SK-N-SH (cell line): ENCODE results near the gene ABCC3. TPM values are rescaled to one million over a fixed set of nuclear protein-coding genes. Genes with fewer than 3 reads are reported as not detected.

Experiments used
- CTCF ChIA-PET: fragments of 300-600, 350-600 bp; formaldehyde crosslinking; extraction: SDS; loops from one replicate; lab custom pipeline; 2021; lab: Yijun Ruan, JAX
- POLR2A ChIA-PET: fragments of 350-600 bp; sonication (Branson Sonifier 250); formaldehyde crosslinking; extraction: SDS; loops from one replicate; lab custom pipeline; 2020; ENCODE audit warnings: antibody characterized with exemption, inconsistent platforms; lab: Yijun Ruan, JAX
- DNase-seq: peaks from one replicate; pipeline ENCODE4 v3.0.0; 2012
- H2AFZ ChIP-seq: fragments of 200-600 bp; sonication (generic); 2 replicates; pipeline ENCODE4 v1.8.1; 2016; ENCODE audit warnings: antibody characterized with exemption, mild to moderate bottlenecking, low read depth
- H3F3A ChIP-seq: fragments of 200-600 bp; sonication (generic); replicated peaks from 2 replicates; pipeline ENCODE3; 2016; ENCODE audit warnings: antibody characterized with exemption, mild to moderate bottlenecking; ENCODE audit not compliant: insufficient read depth
- H3K27ac ChIP-seq, 2 experiments: fragments of 200-500 bp in 1 of 2; fragments of 200-600 bp in 1 of 2; sonication (Bioruptor generic) in 1 of 2; sonication (generic), shearing (Covaris generic) in 1 of 2; 2 replicates each; pipeline versions ENCODE4 v1.5.1 to v1.6.1; 2014 to 2016; ENCODE audit warnings: low read depth in 2 of 2, inconsistent platforms in 1 of 2, low read length in 1 of 2, mild to moderate bottlenecking in 1 of 2, mixed read lengths in 1 of 2
- H3K27me3 ChIP-seq: fragments of 200-600 bp; sonication (generic), shearing (Covaris generic); 2 replicates; pipeline ENCODE4 v1.6.1; 2016; ENCODE audit warnings: mixed run types; ENCODE audit not compliant: insufficient read depth
- H3K36me3 ChIP-seq, 2 experiments: fragments of 200-500 bp in 1 of 2; fragments of 200-600 bp in 1 of 2; sonication (Bioruptor generic) in 1 of 2; sonication (generic) in 1 of 2; replicated peaks in 1 of 2; 2 replicates each; pipeline versions ENCODE3 to v1.5.1; 2014 to 2016; ENCODE audit warnings: low read length in 1 of 2, mild to moderate bottlenecking in 1 of 2; ENCODE audit not compliant: insufficient read depth in 2 of 2, control insufficient read depth in 1 of 2
- H3K4me1 ChIP-seq, 2 experiments: fragments of 200-500 bp in 1 of 2; fragments of 200-600 bp in 1 of 2; sonication (Bioruptor generic) in 1 of 2; sonication (generic), shearing (Covaris generic) in 1 of 2; 2 replicates each; pipeline versions ENCODE4 v1.5.1 to v1.6.1; 2014 to 2016; ENCODE audit warnings: low read depth in 1 of 2, low read length in 1 of 2, mixed run types in 1 of 2; ENCODE audit not compliant: insufficient read depth in 2 of 2, control insufficient read depth in 1 of 2
- H3K4me2 ChIP-seq: fragments of 200-600 bp; sonication (generic), shearing (Covaris generic); 2 replicates; pipeline ENCODE4 v1.6.1; 2017; ENCODE audit warnings: mixed run types
- H3K4me3 ChIP-seq, 2 experiments: fragments of 200-500 bp in 1 of 2; fragments of 200-600 bp in 1 of 2; sonication (Bioruptor generic) in 1 of 2; sonication (generic), shearing (Covaris generic) in 1 of 2; 2 replicates each; pipeline versions ENCODE4 v1.5.1 to v1.8.1; 2014 to 2016; ENCODE audit warnings: low read depth in 2 of 2, inconsistent platforms in 1 of 2, low read length in 1 of 2, mild to moderate bottlenecking in 1 of 2, mixed read lengths in 1 of 2, moderate library complexity in 1 of 2
- H3K79me2 ChIP-seq: fragments of 200-600 bp; sonication (generic); 2 replicates; pipeline ENCODE4 v1.8.1; 2017; ENCODE audit warnings: mild to moderate bottlenecking; ENCODE audit not compliant: insufficient read depth
- H3K9ac ChIP-seq: fragments of 200-600 bp; sonication (generic); 2 replicates; pipeline ENCODE4 v1.6.1; 2017; ENCODE audit warnings: mixed run types
- H3K9me2 ChIP-seq: fragments of 200-600 bp; sonication (generic); 2 replicates; pipeline ENCODE4 v1.6.1; 2017; ENCODE audit warnings: mixed run types
- H3K9me3 ChIP-seq: fragments of 200-600 bp; sonication (generic); 2 replicates; pipeline ENCODE4 v1.6.1; 2017; ENCODE audit warnings: mixed run types, mild to moderate bottlenecking, moderate library complexity
- H4K20me1 ChIP-seq: fragments of 200-600 bp; sonication (generic); 2 replicates; pipeline ENCODE4 v1.6.1; 2017; ENCODE audit warnings: mild to moderate bottlenecking, mixed run types; ENCODE audit not compliant: insufficient read depth
- EP300 ChIP-seq, 2 experiments: IDR thresholded peaks; 2 replicates each; pipeline versions ENCODE4 v1.4.0 to v1.6.1; 2012; ENCODE audit warnings: borderline replicate concordance in 1 of 2, low read depth in 1 of 2, low read length in 1 of 2
- EZH2phosphoT487 ChIP-seq: fragments of 200-600 bp; sonication (generic); IDR thresholded peaks from 2 replicates; pipeline ENCODE4 v1.6.1; 2017; ENCODE audit warnings: low read depth, mixed run types, mild to moderate bottlenecking, antibody characterized with exemption, moderate library complexity, borderline replicate concordance
- MEF2A ChIP-seq: IDR thresholded peaks from 2 replicates; pipeline ENCODE4 v1.4.0; 2012; ENCODE audit warnings: low read depth, borderline replicate concordance
- MXI1 ChIP-seq: IDR thresholded peaks from 2 replicates; pipeline ENCODE4 v1.6.1; 2012; ENCODE audit warnings: mild to moderate bottlenecking, low read depth, low read length, improper control_type of control experiment
- POLR2AphosphoS5 ChIP-seq: IDR thresholded peaks from 2 replicates; pipeline ENCODE4 v1.6.1; 2012; ENCODE audit warnings: low read depth, low read length
- RAD21 ChIP-seq: IDR thresholded peaks from 2 replicates; pipeline ENCODE4 v1.6.1; 2012; ENCODE audit warnings: mild to moderate bottlenecking, low read length
- RFX5 ChIP-seq: IDR thresholded peaks from 2 replicates; pipeline ENCODE4 v1.6.1; 2012; ENCODE audit warnings: mild to moderate bottlenecking, improper control_type of control experiment, low read length
- RXRA ChIP-seq: IDR thresholded peaks from 2 replicates; pipeline ENCODE4 v1.4.0; 2012; ENCODE audit warnings: low read depth, mild to moderate bottlenecking, borderline replicate concordance
- SIN3A ChIP-seq: IDR thresholded peaks from 2 replicates; pipeline ENCODE4 v1.6.1; 2012; ENCODE audit warnings: low read depth, mild to moderate bottlenecking, low read length, moderate library complexity, borderline replicate concordance
- TEAD4 ChIP-seq: IDR thresholded peaks from 2 replicates; pipeline ENCODE4 v1.4.0; 2012; ENCODE audit warnings: mild to moderate bottlenecking, borderline replicate concordance; ENCODE audit not compliant: insufficient read depth
- YY1 ChIP-seq: IDR thresholded peaks from 2 replicates; pipeline ENCODE4 v1.4.0; 2012; ENCODE audit warnings: low read depth, mild to moderate bottlenecking
- WGBS: methylation state at CpG from one replicate; pipeline ENCODE4 v1.1.6; 2017; ENCODE audit warnings: low lambda C conversion rate; 5-methylcytosine and 5-hydroxymethylcytosine counted together
- polyA plus RNA-seq, 3 experiments: library from polyadenylated mRNA; depleted of rRNA; stranded (reverse); fragments of >200 nt; gene quantifications; 2 replicates each; pipeline ENCODE4 v1.2.3, GENCODE V29; 2012
- TF ChIP-seq, protein P1 (sequence below): fragments of 150-350 bp; IDR thresholded peaks from 2 replicates; pipeline ENCODE4 v1.6.1; 2016; ENCODE audit warnings: mild to moderate bottlenecking, low read depth, low read length
- TF ChIP-seq, protein P2 (sequence below): IDR thresholded peaks from 2 replicates; pipeline ENCODE4 v1.4.0; 2012; ENCODE audit warnings: low read depth
- TF ChIP-seq, protein P3 (sequence below): IDR thresholded peaks from 2 replicates; pipeline ENCODE4 v1.4.0; 2012; ENCODE audit warnings: low read depth, borderline replicate concordance
- TF ChIP-seq, protein P4 (sequence below): fragments of 150-350 bp; IDR thresholded peaks from 2 replicates; pipeline ENCODE4 v1.6.1; 2017; ENCODE audit warnings: antibody characterized with exemption, low read length, low read depth, borderline replicate concordance

ABCC3 gene
- polyA plus RNA-seq, 1 of the 3 experiments (the other 2 are of a cell fraction): 185 TPM

DNA sequence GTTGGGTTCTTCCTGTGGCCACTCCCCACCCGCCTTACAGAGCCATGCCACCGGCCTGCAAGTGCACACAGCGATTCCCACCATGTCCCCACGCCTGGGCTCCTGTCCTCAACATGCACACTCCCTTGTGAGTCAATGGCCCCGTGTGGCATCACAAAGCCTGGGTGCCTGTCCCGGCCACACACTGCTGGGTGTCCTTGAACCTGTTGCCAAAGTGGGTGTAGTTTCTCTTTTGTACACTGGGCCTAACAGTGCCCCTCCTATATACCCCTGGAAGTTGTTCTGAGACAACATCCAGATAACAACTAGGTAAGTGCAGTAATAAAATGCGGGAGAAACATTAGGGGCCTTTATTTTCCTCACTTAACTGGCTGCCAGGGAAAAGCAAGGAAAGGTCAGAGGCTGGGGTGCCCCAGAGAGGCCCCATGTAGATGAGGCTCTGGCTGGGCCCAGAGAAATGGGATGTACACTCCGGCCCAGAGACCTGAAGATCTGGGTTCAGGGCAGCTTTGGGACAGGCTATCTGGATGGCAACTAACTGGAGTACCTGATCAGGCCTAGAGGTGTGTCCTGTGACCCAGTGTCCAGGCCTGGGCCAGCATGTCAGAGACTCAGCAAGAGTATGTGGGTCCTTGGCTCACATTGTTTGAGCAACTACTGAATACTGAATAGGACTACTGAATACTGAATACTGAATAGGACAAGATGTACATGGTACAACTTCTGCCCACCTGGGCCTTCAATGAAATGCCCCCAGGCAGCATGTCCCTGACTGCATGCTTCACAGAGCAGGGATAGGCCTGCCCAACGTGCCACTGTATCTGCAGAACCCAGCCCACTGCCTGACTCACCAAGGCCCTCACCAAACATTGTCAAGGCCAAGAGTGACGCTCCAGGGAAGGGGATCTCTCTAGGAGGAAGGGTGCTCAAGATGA lies 8.3 kb downstream of the ABCC3 start:
- Histone ChIP-seq H3K9ac (no peak overlapping the region), H3K4me2 (no peak overlapping the region), H3K4me3 (no peak overlapping the region), H3K27me3 (no peaks in the 10 kb centered on the region), H3K4me1 (peaks cover 27 to 38% of the 10 kb centered on the region in 2 experiments; a peak in 3 of 4 replicates), H3F3A (peaks cover 21% of the 10 kb centered on the region), H3K27ac (no peak overlapping the region), H3K9me2 (no peaks in the 10 kb centered on the region), H2AFZ (no peak overlapping the region), H3K36me3 (peaks cover 0 to 8% of the 10 kb centered on the region in 2 experiments), H3K9me3 (no peaks in the 10 kb centered on the region), H4K20me1 (no peaks in the 10 kb centered on the region; the same call in 1 of the 2 replicates), H3K79me2 (peaks cover 70% of the 10 kb centered on the region)
- POLR2A ChIA-PET: no interaction called here
- DNase-seq: no peak
- 86% methylated on average over 10 of the region's 10 CpGs for WGBS
- TF ChIP-seq, protein P1, sequence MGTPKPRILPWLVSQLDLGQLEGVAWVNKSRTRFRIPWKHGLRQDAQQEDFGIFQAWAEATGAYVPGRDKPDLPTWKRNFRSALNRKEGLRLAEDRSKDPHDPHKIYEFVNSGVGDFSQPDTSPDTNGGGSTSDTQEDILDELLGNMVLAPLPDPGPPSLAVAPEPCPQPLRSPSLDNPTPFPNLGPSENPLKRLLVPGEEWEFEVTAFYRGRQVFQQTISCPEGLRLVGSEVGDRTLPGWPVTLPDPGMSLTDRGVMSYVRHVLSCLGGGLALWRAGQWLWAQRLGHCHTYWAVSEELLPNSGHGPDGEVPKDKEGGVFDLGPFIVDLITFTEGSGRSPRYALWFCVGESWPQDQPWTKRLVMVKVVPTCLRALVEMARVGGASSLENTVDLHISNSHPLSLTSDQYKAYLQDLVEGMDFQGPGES: no peak
- TF ChIP-seq RFX5 (no peak), SIN3A (no peak), YY1 (no peak), POLR2AphosphoS5 (no peak)
- TF ChIP-seq, protein P2, sequence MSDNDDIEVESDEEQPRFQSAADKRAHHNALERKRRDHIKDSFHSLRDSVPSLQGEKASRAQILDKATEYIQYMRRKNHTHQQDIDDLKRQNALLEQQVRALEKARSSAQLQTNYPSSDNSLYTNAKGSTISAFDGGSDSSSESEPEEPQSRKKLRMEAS: no peak
- TF ChIP-seq, protein P3, sequence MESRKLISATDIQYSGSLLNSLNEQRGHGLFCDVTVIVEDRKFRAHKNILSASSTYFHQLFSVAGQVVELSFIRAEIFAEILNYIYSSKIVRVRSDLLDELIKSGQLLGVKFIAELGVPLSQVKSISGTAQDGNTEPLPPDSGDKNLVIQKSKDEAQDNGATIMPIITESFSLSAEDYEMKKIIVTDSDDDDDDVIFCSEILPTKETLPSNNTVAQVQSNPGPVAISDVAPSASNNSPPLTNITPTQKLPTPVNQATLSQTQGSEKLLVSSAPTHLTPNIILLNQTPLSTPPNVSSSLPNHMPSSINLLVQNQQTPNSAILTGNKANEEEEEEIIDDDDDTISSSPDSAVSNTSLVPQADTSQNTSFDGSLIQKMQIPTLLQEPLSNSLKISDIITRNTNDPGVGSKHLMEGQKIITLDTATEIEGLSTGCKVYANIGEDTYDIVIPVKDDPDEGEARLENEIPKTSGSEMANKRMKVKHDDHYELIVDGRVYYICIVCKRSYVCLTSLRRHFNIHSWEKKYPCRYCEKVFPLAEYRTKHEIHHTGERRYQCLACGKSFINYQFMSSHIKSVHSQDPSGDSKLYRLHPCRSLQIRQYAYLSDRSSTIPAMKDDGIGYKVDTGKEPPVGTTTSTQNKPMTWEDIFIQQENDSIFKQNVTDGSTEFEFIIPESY: no peak
- CTCF ChIA-PET: interaction anchor here (2.0 to 2.1 kb wide), 3 partner anchors 10 to 62 kb away, joined by 6 to 8 read pairs (median 7); no protein-coding TSS in a partner anchor

DNA sequence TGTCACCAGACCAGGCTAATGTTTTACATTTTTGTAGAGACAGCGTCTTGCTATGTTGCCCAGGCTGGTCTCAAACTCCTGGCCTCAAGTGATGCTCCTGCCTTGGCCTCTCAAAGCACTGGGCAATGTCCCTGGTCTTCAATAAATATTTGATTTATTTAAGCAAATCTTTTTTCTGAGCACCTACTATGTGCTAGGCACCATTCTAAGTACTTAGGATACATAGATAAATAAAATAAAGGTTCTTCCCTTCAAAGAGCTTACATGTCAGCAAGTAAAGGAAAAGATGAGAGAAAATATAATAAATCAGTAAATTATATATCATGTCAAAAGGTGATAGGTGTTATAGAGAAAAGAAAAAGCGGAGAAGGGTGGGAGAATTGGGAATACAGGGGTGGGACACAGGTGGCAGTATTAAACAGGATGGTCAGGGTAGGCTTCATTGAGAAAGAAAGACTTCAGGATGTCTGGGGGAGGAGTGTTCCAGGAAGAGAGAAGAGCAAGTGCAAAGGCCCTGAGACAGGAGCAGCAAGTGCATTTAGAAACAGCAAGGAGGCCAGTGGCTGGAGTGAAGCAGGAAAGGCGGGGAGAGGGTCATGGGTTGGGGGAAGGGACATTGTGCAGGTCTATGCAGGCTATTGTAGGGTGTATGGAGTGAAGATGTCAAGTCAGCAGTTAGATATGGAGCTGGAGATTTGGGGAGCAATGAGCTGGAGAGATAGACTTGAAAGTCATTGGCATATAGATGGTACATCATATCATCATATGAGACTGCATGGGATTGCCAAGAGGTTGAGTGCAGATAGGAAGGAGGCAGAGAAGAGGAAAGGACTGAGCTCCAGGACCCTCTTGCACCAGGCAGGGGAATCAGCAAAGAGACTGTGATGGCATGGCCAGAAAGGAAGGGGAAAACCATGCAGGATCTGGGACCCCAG lies 11.3 kb downstream of the ABCC3 start:
- Histone ChIP-seq H3K27me3 (no peaks in the 10 kb centered on the region), H3K36me3 (peaks cover 0 to 8% of the 10 kb centered on the region in 2 experiments), H3K4me2 (no peak overlapping the region), H3K9me3 (no peaks in the 10 kb centered on the region), H4K20me1 (no peaks in the 10 kb centered on the region), H3K4me1 (peaks cover 4 to 13% of the 10 kb centered on the region in 2 experiments; a peak in 3 of 4 replicates), H3K9ac (no peak overlapping the region), H2AFZ (no peak overlapping the region), H3K79me2 (peaks cover 59% of the 10 kb centered on the region), H3K4me3 (no peak overlapping the region), H3K27ac (no peak overlapping the region), H3F3A (peaks cover 9% of the 10 kb centered on the region), H3K9me2 (no peaks in the 10 kb centered on the region)
- 94% methylated on average over 3 of the region's 3 CpGs for WGBS
- CTCF ChIA-PET: interaction anchor here (0.7 to 9.3 kb wide), 5 partner anchors 8 to 35 kb away, joined by 3 to 101 read pairs (median 4); partner anchors contain the start of gene ABCC3
- POLR2A ChIA-PET: no interaction called here
- no peak for DNase-seq
- TF ChIP-seq EZH2phosphoT487 (no peak), RAD21 (no peak), RXRA (no peak), MEF2A (no peak), MXI1 (no peak), RFX5 (no peak), EP300 (IDR thresholded peaks at IDR 0.05; ENCODE audit: borderline replicate concordance in 1 of 2, low read depth in 1 of 2, low read length in 1 of 2) (no peak), POLR2AphosphoS5 (no peak), TEAD4 (no peak)
- TF ChIP-seq, protein P4, sequence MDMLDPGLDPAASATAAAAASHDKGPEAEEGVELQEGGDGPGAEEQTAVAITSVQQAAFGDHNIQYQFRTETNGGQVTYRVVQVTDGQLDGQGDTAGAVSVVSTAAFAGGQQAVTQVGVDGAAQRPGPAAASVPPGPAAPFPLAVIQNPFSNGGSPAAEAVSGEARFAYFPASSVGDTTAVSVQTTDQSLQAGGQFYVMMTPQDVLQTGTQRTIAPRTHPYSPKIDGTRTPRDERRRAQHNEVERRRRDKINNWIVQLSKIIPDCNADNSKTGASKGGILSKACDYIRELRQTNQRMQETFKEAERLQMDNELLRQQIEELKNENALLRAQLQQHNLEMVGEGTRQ: no peak
- TF ChIP-seq, protein P1: no peak
